Stimulated activated CD4-positive, alpha-beta T cell treated with anti-CD3 and anti-CD28 coated beads, TNF-alpha, amount 100 ng/mL, for 1 hour (primary cell): ENCODE measurements around the gene ECHS1.
A peak's percentile ranks its signal among the peaks of the same experiment; 100 is the strongest.
"Not testable (repeated sequence)": the region's sequence is repeated elsewhere in the genome, so short reads cannot be mapped to it uniquely, and the experiment has no call there.

ENCODE experiments used
- DNase-seq, 3 donors: peaks; one replicate each; pipeline ENCODE4 v3.0.0-alpha.2; 2020; ENCODE audit warnings: low read depth in 3 of 3, low spot score in 1 of 3

The ECHS1 gene

GRCh38 chr10:133400624-133401424 is 27.7 kb upstream of the ECHS1 start:
- DNase-seq = no peak

- DNase-seq = no peak
Measured at GRCh38 chr10:133399123-133399601, 26.0 kb upstream of the ECHS1 start.

GRCh38 chr10:133397938-133398337 is 24.8 kb upstream of the ECHS1 start:
- no peak for DNase-seq

GRCh38 chr10:133396035-133396624 is 23.0 kb upstream of the ECHS1 start:
- DNase-seq = no peak

- DNase-seq = no peak
Measured at GRCh38 chr10:133394801-133395221, 21.7 kb upstream of the ECHS1 start.

GRCh38 chr10:133394064-133394663 is 21.0 kb upstream of the ECHS1 start, which contains the start of gene MTG1:
Gene MTG1 (plus strand): TSS chr10:133394157. CDS start chr10:133394221, 64 bp downstream.
- DNase-seq = peak; percentile 78 to 93 (median 89)

- no peak for DNase-seq
Measured at GRCh38 chr10:133393401-133394063, 20.4 kb upstream of the ECHS1 start.

GRCh38 chr10:133391761-133392518 is 18.8 kb upstream of the ECHS1 start:
- no peak for DNase-seq

GRCh38 chr10:133391249-133391635 is 18.1 kb upstream of the ECHS1 start:
- no peak for DNase-seq

GRCh38 chr10:133390597-133391248 is 17.6 kb upstream of the ECHS1 start:
- no peak for DNase-seq

GRCh38 chr10:133388973-133389818 is 16.0 kb upstream of the ECHS1 start:
- no peak for DNase-seq

GRCh38 chr10:133388236-133388972 is 15.2 kb upstream of the ECHS1 start:
- no peak for DNase-seq

GRCh38 chr10:133386951-133387350 is 13.8 kb upstream of the ECHS1 start:
- not testable (repeated sequence) for DNase-seq

- no peak for DNase-seq
Measured at GRCh38 chr10:133385214-133385613, 12.1 kb upstream of the ECHS1 start.

- no peak for DNase-seq
Measured at GRCh38 chr10:133384071-133384470, 10.9 kb upstream of the ECHS1 start.

- no peak for DNase-seq
Measured at GRCh38 chr10:133383551-133383950, 10.4 kb upstream of the ECHS1 start.

GRCh38 chr10:133381036-133381435 is 7.9 kb upstream of the ECHS1 start:
- DNase-seq = no peak

- DNase-seq = no peak
Measured at GRCh38 chr10:133379801-133380666, 6.9 kb upstream of the ECHS1 start.
